ENCODE measurements around the gene SYNPO.

SYNPO gene

DNA sequence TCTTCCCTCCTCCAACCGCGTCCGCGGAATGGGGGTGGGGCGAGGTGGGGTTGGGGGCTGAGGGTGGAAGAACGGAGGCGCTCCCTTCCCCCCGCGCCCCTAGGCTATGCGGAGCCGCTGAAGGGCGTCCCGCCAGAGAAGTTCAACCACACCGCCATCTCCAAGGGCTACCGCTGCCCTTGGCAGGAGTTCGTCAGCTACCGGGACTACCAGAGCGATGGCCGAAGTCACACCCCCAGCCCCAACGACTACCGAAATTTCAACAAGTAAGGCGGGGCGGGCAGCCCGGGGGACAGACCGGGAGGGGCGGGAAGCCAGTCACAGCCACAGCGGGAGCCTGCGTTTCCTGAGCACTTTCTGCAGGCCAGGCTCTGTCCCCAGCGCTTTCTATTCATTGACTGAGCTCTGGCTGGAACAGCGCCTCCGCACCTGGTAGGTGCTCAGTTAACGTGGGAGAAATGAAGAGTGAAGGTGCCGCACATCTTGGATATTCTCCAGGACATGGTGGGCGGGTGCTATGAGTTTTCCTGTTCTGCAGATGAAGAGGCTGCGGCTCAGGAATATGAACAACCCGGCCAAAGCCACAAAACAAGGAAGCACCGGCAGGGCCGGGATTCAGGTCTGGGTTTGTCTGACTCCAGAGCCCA, 31.9 kb downstream of the SYNPO start:
- no peak overlapping the region for H3K4me3 ChIP-seq (ENCODE audit: low read depth, low read length)
- TF ChIP-seq, protein P1, sequence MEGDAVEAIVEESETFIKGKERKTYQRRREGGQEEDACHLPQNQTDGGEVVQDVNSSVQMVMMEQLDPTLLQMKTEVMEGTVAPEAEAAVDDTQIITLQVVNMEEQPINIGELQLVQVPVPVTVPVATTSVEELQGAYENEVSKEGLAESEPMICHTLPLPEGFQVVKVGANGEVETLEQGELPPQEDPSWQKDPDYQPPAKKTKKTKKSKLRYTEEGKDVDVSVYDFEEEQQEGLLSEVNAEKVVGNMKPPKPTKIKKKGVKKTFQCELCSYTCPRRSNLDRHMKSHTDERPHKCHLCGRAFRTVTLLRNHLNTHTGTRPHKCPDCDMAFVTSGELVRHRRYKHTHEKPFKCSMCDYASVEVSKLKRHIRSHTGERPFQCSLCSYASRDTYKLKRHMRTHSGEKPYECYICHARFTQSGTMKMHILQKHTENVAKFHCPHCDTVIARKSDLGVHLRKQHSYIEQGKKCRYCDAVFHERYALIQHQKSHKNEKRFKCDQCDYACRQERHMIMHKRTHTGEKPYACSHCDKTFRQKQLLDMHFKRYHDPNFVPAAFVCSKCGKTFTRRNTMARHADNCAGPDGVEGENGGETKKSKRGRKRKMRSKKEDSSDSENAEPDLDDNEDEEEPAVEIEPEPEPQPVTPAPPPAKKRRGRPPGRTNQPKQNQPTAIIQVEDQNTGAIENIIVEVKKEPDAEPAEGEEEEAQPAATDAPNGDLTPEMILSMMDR (IDR thresholded peaks at IDR 0.05; ENCODE audit: low read depth, low read length, missing control alignments), result no peak
- DNase-seq (ENCODE audit: low read depth), result no peak

DNA sequence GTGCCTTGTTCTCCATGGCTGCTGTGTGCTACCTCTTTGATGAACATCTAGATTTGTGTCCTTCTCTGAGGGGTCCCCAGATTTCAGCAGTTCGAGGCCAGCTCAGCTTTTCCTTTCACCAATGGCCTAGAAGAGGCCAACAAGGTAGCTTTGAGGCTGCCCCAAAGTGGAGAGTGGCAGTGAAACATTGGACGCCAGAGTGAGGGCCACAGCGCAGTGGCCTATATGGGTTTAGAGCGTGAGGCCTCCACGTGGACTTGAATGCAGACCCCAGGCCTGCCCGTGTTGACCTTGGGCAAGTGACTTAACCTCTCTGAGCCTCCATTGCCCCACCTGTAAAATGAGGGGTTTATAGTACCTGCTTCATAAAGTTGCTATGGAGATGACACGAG, 32.4 kb downstream of the SYNPO start:
- no peak for DNase-seq (ENCODE audit: low read depth)
- TF ChIP-seq, protein P1 (IDR thresholded peaks at IDR 0.05; ENCODE audit: low read depth, low read length, missing control alignments), result no peak
- H3K4me3 ChIP-seq (ENCODE audit: low read depth, low read length), result no peak overlapping the region

DNA sequence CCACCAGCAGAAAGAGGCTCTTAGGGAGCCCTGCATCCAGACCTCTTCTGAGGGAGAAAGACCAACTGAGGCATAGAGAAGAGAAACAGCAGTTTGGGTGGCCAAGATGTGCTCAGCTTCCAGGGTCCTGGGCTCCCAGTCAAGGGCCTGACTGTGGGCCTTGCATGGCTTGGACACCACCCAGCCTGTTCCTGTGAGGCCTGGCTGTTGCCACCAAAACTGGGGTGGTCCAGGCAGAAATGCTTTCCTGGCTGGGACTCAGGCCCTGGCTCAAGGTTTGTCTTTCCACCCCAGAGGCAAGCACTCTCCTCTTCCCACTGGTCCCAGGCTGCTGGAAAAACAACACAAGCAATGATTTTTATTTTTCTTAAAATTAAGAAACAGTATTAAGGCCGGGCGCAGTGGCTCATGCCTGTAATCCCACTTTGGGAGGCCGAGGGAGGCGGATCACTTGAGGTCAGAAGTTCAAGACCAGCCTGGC, 33.9 kb downstream of the SYNPO start:
- TF ChIP-seq, protein P1 (IDR thresholded peaks at IDR 0.05; ENCODE audit: low read depth, low read length, missing control alignments), result no peak
- no peak for DNase-seq (ENCODE audit: low read depth)
- H3K4me3 ChIP-seq (ENCODE audit: low read depth, low read length), result no peak overlapping the region

DNA sequence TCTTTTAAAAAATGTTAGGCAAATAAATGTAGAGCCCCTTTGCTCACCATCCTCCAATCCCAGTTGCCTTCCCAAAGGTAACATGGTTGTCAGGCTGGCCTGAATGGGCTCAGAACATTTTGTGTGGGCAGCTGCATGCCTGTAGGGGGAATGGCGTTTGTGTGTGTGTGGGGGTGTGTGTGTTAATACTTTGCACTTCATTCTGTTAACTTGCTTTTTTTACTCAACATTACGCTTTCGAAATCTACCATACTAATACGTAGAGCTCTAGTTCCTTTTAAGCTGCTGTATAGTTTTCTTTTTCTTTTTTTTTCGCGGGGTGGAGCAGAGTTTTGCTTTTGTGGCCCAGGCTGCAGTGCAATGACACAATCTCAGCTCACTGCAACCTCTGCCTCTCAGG, 34.6 kb downstream of the SYNPO start:
- no peak for DNase-seq (ENCODE audit: low read depth)
- TF ChIP-seq, protein P1 (IDR thresholded peaks at IDR 0.05; ENCODE audit: low read depth, low read length, missing control alignments), result no peak
- no peak overlapping the region for H3K4me3 ChIP-seq (ENCODE audit: low read depth, low read length)

- TF ChIP-seq, protein P1 (IDR thresholded peaks at IDR 0.05; ENCODE audit: low read depth, low read length, missing control alignments), result no peak
- no peak for DNase-seq (ENCODE audit: low read depth)
- no peak overlapping the region for H3K4me3 ChIP-seq (ENCODE audit: low read depth, low read length)
Measured at GRCh38 chr5:150676578-150676977, 36.1 kb downstream of the SYNPO start.

GRCh38 chr5:150689120-150689519, 48.7 kb downstream of the SYNPO start:
- TF ChIP-seq, protein P1 (IDR thresholded peaks at IDR 0.05; ENCODE audit: low read depth, low read length, missing control alignments), result no peak
- no peak overlapping the region for H3K4me3 ChIP-seq (ENCODE audit: low read depth, low read length)
- DNase-seq (ENCODE audit: low read depth), result no peak

DNA sequence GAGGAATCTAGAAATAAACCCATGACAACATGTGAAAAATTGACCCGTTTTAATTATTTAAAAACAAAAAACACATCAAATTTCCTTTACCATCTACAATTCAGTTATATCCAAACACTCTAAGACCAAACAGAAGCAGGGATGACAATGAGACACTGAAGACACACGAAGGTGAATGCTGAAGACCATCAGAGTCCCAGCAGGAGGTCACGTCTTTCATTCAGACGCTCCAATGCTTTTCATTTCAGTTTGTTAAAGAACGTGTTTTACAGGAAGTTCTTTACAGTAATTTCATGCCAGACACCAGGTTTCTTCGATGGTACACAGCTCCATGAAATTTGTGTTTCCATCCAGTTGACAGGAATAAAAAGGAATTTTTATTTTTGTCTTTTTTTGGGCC, 50.3 kb downstream of the SYNPO start:
- no peak for DNase-seq (ENCODE audit: low read depth)
- no peak overlapping the region for H3K4me3 ChIP-seq (ENCODE audit: low read depth, low read length)
- TF ChIP-seq, protein P1 (IDR thresholded peaks at IDR 0.05; ENCODE audit: low read depth, low read length, missing control alignments), result no peak

All from GM12864 (cell line).